HG02610 (cell line): ENCODE measurements around the gene TFCP2L1.

Source experiments
- ATAC-seq: cut with Tn5 transposase; IDR thresholded peaks from one replicate; pipeline ENCODE4 v1.9.1; 2021; ENCODE audit warnings: mild to moderate bottlenecking, moderate library complexity; ENCODE audit not compliant: unreplicated experiment

Gene TFCP2L1

GRCh38 chr2:121179467-121179866 is 105.5 kb downstream of the TFCP2L1 start:
- no peak for ATAC-seq

- ATAC-seq, result no peak
Observed at GRCh38 chr2:121178730-121179129, 106.3 kb downstream of the TFCP2L1 start.

GRCh38 chr2:121177896-121178295 is 107.1 kb downstream of the TFCP2L1 start:
- ATAC-seq, result no peak

- no peak for ATAC-seq
Observed at GRCh38 chr2:121175326-121175725, 109.7 kb downstream of the TFCP2L1 start.

- no peak for ATAC-seq
Observed at GRCh38 chr2:121173806-121174205, 111.2 kb downstream of the TFCP2L1 start.

- no peak for ATAC-seq
Observed at GRCh38 chr2:121173112-121173511, 111.9 kb downstream of the TFCP2L1 start.

- ATAC-seq, result no peak
Observed at GRCh38 chr2:121172456-121172855, 112.5 kb downstream of the TFCP2L1 start.

- no peak for ATAC-seq
Observed at GRCh38 chr2:121171625-121172119, 113.3 kb downstream of the TFCP2L1 start.

- ATAC-seq, result no peak
Observed at GRCh38 chr2:121170577-121170976, 114.4 kb downstream of the TFCP2L1 start.

- ATAC-seq, result no peak
Observed at GRCh38 chr2:121167411-121167810, 117.6 kb downstream of the TFCP2L1 start.
